ENCODE data around the gene GJD3.

GJD3 gene

DNA sequence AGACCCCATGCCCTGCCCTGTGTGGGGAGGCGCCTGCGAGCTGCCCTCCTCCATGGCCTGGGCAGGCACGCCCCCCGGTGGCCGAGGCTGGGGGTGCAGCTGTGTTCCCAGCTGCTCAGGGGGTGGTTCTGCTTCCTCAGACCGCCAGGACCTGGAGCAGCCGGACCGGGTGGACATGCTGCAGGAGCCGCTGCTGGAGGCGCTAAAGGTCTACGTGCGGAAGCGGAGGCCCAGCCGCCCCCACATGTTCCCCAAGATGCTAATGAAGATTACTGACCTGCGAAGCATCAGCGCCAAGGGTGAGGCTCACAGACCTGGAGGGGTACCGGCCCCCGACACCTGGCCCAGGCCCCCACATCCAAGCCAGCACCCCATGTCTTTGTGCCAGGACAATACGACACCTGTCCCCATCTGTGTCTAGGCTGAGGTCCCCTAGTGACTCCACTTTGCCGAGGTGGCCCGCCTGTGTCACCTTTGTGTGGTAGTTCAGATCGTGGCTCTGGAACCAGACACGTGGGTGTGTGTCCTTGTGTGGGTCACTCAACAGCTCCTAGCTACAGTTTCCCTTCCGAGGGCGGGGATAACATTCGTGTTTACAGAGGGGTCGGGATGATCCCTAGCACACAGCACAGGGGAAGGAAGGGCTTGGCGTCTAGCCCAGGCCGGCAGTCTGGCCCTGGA is 9.3 kb downstream of the GJD3 start:
- TF ChIP-seq GABPA (IDR thresholded peaks at IDR 0.05; ENCODE audit: low read depth) (no peak), REST (IDR thresholded peaks at IDR 0.05; ENCODE audit: insufficient replicate concordance, low read depth) (no peak), SPI1 (IDR thresholded peaks at IDR 0.05; ENCODE audit: borderline replicate concordance, low read depth) (no peak), POLR2AphosphoS5 (IDR thresholded peaks at IDR 0.05; ENCODE audit: low read depth) (peak; percentile 39)
- TF ChIP-seq, protein P1, sequence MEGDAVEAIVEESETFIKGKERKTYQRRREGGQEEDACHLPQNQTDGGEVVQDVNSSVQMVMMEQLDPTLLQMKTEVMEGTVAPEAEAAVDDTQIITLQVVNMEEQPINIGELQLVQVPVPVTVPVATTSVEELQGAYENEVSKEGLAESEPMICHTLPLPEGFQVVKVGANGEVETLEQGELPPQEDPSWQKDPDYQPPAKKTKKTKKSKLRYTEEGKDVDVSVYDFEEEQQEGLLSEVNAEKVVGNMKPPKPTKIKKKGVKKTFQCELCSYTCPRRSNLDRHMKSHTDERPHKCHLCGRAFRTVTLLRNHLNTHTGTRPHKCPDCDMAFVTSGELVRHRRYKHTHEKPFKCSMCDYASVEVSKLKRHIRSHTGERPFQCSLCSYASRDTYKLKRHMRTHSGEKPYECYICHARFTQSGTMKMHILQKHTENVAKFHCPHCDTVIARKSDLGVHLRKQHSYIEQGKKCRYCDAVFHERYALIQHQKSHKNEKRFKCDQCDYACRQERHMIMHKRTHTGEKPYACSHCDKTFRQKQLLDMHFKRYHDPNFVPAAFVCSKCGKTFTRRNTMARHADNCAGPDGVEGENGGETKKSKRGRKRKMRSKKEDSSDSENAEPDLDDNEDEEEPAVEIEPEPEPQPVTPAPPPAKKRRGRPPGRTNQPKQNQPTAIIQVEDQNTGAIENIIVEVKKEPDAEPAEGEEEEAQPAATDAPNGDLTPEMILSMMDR (IDR thresholded peaks at IDR 0.05; ENCODE audit: insufficient read depth, low read length) = peak; percentile 81
- no peaks in the 10 kb centered on the region for H3K27me3 ChIP-seq (ENCODE audit: insufficient read depth, poor library complexity, severe bottlenecking)
- peak in 1 of 2 experiments; percentile 63 for DNase-seq (ENCODE audit: low read depth in 1 of 2, low spot score in 1 of 2)
- H3K4me3 ChIP-seq (replicated peaks; ENCODE audit: insufficient read depth, low read length) = no peak overlapping the region
- no peak overlapping the region for H3K27ac ChIP-seq (replicated peaks)

DNA sequence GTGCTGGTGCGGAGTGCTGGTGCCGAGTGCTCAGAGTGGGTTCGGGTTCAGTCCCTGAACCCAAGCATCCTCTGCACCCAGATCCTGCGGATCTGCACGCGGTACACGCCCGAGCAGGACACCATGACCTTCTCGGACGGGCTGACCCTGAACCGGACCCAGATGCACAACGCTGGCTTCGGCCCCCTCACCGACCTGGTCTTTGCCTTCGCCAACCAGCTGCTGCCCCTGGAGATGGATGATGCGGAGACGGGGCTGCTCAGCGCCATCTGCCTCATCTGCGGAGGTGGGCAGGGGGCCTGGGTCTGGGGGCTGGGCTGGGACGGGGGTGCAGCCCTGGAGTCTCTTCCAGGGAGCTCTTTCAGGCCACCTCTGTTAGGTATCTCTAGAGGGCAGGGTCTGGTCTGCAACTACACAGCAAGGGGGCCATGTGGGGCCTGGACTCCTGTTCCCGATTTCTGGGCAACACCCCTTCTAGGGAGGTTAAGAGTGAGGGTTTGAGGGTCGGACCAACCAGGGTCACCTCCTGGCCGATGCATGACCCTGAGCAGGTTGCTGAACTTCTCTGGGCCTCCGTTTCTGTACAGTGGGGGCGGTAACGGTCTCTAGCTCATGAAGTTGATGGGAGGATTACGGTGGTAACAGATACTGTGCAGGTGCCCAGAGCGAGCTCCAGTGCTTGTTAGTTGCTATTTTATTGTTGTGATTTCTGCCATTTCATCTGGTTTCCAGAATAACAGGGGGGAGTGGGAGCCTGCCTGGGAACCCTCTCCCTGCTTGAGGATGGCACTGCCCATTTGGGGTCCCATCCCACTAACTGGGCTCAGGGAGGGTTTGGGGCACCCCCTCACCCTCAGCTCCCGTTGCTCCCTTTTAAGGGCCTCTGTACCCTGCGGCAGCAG is 10.1 kb downstream of the GJD3 start:
- no peak overlapping the region for H3K4me3 ChIP-seq (replicated peaks; ENCODE audit: insufficient read depth, low read length)
- no peaks in the 10 kb centered on the region for H3K27me3 ChIP-seq (ENCODE audit: insufficient read depth, poor library complexity, severe bottlenecking)
- no peak for TF ChIP-seq GABPA (IDR thresholded peaks at IDR 0.05; ENCODE audit: low read depth)
- TF ChIP-seq REST (IDR thresholded peaks at IDR 0.05; ENCODE audit: insufficient replicate concordance, low read depth) = no peak
- no peak for TF ChIP-seq SPI1 (IDR thresholded peaks at IDR 0.05; ENCODE audit: borderline replicate concordance, low read depth)
- TF ChIP-seq, protein P1 (IDR thresholded peaks at IDR 0.05; ENCODE audit: insufficient read depth, low read length) = no peak
- TF ChIP-seq POLR2AphosphoS5 (IDR thresholded peaks at IDR 0.05; ENCODE audit: low read depth) = no peak
- no peak for DNase-seq (ENCODE audit: low read depth in 1 of 2, low spot score in 1 of 2)
- H3K27ac ChIP-seq (replicated peaks) = no peak overlapping the region

DNA sequence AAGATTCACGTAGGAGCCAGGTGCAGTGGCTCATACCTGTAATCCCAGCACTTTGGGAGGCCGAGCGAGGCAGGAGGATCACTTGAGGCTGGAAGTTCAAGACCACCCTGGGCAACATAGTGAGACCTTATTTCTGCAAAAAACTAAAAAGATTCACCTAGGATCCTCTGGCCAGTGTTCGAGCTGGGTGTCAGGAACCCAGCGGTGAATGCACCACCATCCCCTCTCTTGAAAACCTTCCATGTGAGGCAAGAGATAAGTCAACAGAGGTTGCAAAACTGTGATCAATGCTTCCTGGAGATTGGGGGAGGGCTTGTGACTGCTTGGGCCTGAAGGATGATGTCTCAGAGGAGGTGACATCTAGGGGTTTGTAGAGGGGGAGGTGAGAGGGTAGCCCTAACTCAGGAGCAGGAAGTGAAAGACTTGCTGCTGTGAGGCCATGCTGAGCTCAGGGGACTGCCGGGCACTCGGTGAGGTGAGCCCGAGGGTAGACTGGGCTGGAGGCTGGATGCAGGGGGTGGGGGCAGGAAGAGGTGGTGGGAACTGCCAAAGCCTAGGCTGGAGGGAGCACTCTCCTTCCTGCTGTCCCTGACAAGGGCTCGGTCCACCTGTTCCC is 11.7 kb downstream of the GJD3 start:
- TF ChIP-seq, protein P1 (IDR thresholded peaks at IDR 0.05; ENCODE audit: insufficient read depth, low read length) = no peak
- TF ChIP-seq POLR2AphosphoS5 (IDR thresholded peaks at IDR 0.05; ENCODE audit: low read depth) = no peak
- TF ChIP-seq REST (IDR thresholded peaks at IDR 0.05; ENCODE audit: insufficient replicate concordance, low read depth) = no peak
- TF ChIP-seq SPI1 (IDR thresholded peaks at IDR 0.05; ENCODE audit: borderline replicate concordance, low read depth) = no peak
- no peak for TF ChIP-seq GABPA (IDR thresholded peaks at IDR 0.05; ENCODE audit: low read depth)
- peak; percentile 68 to 87 for DNase-seq (ENCODE audit: low read depth in 1 of 2, low spot score in 1 of 2)
- Histone ChIP-seq H3K27me3 (ENCODE audit: insufficient read depth, poor library complexity, severe bottlenecking) (no peaks in the 10 kb centered on the region), H3K27ac (replicated peaks) (peak overlapping the region; percentile 10; the same call in 1 of the 2 replicates), H3K4me3 (replicated peaks; ENCODE audit: insufficient read depth, low read length) (no peak overlapping the region)
